Mucosa of descending colon (tissue), 3 donors: ENCODE results near the gene ZBTB7C. TPM values are rescaled to one million over a fixed set of nuclear protein-coding genes. Genes with fewer than 3 reads are reported as not detected.

ENCODE experiments used
- ATAC-seq: fragments of 200-7000 bp; cut with Tn5 transposase; one replicate; pipeline ENCODE4 v1.9.1; 2020; ENCODE audit warnings: mild to moderate bottlenecking, moderate library complexity
- DNase-seq, 3 donors: peaks; one replicate each; pipeline ENCODE4 v3.0.0-alpha.2; 2020
- H3K36me3 ChIP-seq: fragments of 200-600 bp; one replicate; pipeline ENCODE4 v1.8.0; 2021; ENCODE audit warnings: low read depth, mild to moderate bottlenecking
- H3K4me1 ChIP-seq: fragments of 200-600 bp; one replicate; pipeline ENCODE4 v1.8.0; 2021; ENCODE audit warnings: low read depth, mild to moderate bottlenecking
- H3K4me3 ChIP-seq: fragments of 200-600 bp; one replicate; pipeline ENCODE4 v1.8.0; 2021; ENCODE audit warnings: mild to moderate bottlenecking
- H3K9me3 ChIP-seq: fragments of 200-600 bp; one replicate; pipeline ENCODE4 v1.8.0; 2021; ENCODE audit warnings: mild to moderate bottlenecking
- CTCF ChIP-seq: fragments of 200-600 bp; IDR thresholded peaks from one replicate; pipeline ENCODE4 v1.8.0; 2022; ENCODE audit warnings: antibody characterized with exemption, mild to moderate bottlenecking
- intact Hi-C, 2 donors: fragments of 100-400 bp; cut with DNase I in 1 of 2; cut with micrococcal nuclease in 1 of 2; formaldehyde crosslinking; loops; one replicate each; pipeline versions ENCODE4 v1.11.0 to v1.11.1; 2022; cut with DNase I, micrococcal nuclease
- total RNA-seq, 3 donors: library from RNA; stranded (reverse); fragmentation: NEBNext Ultra II Directional in 2 of 3; extraction: Animal tissue kit (Norgen Biotek cat#: 25700) in 2 of 3; gene quantifications; one replicate each; pipeline versions ENCODE4 v1.2.1 to v1.2.4, GENCODE V29; 2021 to 2023
- donor health status: DM: no; HTN: no; CAD: no; lungs with moderate emphysema.
- donor health status: DM: no; HTN: no; CAD: no.
- donor health status: DM: no; HTN: yes; CAD: no.

ZBTB7C gene
- total RNA-seq, 3 donors from 2014 or later, result 20.8 to 56.6 (median 38.2) TPM

GRCh38 chr18:48182779-48183178 lies 226.4 kb downstream of the ZBTB7C start:
- no peak for DNase-seq
- Histone ChIP-seq H3K9me3 (no peaks in the 10 kb centered on the region), H3K4me1 (no peaks in the 10 kb centered on the region), H3K36me3 (no peaks in the 10 kb centered on the region), H3K4me3 (no peak overlapping the region)
- intact Hi-C loops, result no loop called here
- TF ChIP-seq CTCF, result no peak
- no peak for ATAC-seq

GRCh38 chr18:48181857-48182256 lies 227.3 kb downstream of the ZBTB7C start:
- Histone ChIP-seq H3K9me3 (no peaks in the 10 kb centered on the region), H3K4me3 (no peak overlapping the region), H3K36me3 (no peaks in the 10 kb centered on the region), H3K4me1 (no peaks in the 10 kb centered on the region)
- no peak for DNase-seq
- TF ChIP-seq CTCF, result no peak
- ATAC-seq, result no peak
- intact Hi-C loops, result no loop called here

GRCh38 chr18:48181087-48181823 lies 227.9 kb downstream of the ZBTB7C start:
- H3K4me3 ChIP-seq, result no peak overlapping the region
- intact Hi-C loops, result no loop called here
- H3K36me3 ChIP-seq, result no peaks in the 10 kb centered on the region
- DNase-seq, result no peak
- no peaks in the 10 kb centered on the region for H3K9me3 ChIP-seq
- no peak for ATAC-seq
- no peak for TF ChIP-seq CTCF
- H3K4me1 ChIP-seq, result no peaks in the 10 kb centered on the region

GRCh38 chr18:48179666-48180065 lies 229.5 kb downstream of the ZBTB7C start:
- no peak for TF ChIP-seq CTCF
- intact Hi-C loops, result no loop called here
- H3K4me3 ChIP-seq, result no peak overlapping the region
- no peaks in the 10 kb centered on the region for H3K4me1 ChIP-seq
- no peaks in the 10 kb centered on the region for H3K9me3 ChIP-seq
- DNase-seq (no peak), ATAC-seq (no peak)
- H3K36me3 ChIP-seq, result no peaks in the 10 kb centered on the region

- Histone ChIP-seq H3K36me3 (no peaks in the 10 kb centered on the region), H3K4me3 (no peak overlapping the region), H3K4me1 (no peaks in the 10 kb centered on the region), H3K9me3 (no peaks in the 10 kb centered on the region)
- TF ChIP-seq CTCF, result no peak
- DNase-seq (no peak), ATAC-seq (peak; percentile 43)
- intact Hi-C loops, result no loop called here
Observed at GRCh38 chr18:48179001-48179400, 230.2 kb downstream of the ZBTB7C start.
